ENCODE measurements around the gene FGGY.

DNA sequence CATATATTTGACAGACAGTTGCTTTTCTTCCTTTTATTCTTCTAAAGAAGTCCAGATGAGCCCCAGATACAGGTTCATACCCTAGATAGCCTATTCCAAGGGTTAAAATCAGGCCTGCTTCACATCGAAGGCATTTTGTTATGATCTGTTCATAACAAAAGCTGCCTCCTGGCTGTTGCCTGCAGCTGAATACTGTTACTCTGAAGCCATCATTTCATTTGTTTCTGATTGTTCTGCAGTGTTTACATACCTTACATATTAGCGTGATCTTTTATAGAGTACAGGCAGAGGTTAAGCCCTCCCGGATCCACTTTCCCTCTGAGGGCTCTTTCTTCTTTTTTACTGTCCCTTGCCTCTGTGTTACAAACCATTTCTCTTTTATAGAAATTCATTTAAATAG is 298.9 kb downstream of the FGGY start:
- TF ChIP-seq POLR2A (IDR thresholded peaks at IDR 0.05; ENCODE audit: low read length) (no peak), GATA1 (IDR thresholded peaks at IDR 0.05; ENCODE audit: low read depth, low read length) (no peak)
